Esophagus muscularis mucosa (tissue), 3 donors: Measurements from ENCODE around the gene HOXA10.

Experiments used
- POLR2A ChIP-seq: fragments of 450-650 bp; IDR thresholded peaks from one replicate; pipeline ENCODE4 v1.6.1; 2017; ENCODE audit warnings: antibody characterized with exemption, moderate library complexity, mild to moderate bottlenecking, low read depth
- TF ChIP-seq, protein P1 (sequence below), 3 experiments: fragments of 200-600 bp in 2 of 3; fragments of 450-650 bp in 1 of 3; sonication (generic) in 2 of 3; IDR thresholded peaks; one replicate each; pipeline ENCODE4 v1.5.1; 2017 to 2019; ENCODE audit warnings: antibody characterized with exemption in 3 of 3, mild to moderate bottlenecking in 2 of 3, moderate library complexity in 1 of 3

DNA sequence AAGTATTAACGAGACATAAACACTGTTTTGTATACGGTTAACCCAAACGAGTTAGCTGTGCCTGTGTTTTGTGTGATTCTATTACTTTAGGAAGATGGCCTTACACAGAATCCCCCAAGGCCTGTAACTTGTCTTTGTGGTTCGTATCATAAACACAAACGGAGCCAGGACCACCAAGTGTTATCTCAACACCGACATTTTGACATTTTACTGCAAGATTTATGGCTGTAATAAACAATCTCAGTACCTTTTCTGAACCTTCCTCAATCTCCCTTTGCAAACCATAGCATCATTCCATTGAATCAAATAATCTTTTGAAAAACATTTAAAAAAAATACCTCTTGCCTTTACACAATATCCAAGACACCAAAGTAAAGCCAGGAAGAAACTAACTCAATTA, 41.1 kb downstream of the HOXA10 start:
- no peak for TF ChIP-seq POLR2A
- TF ChIP-seq, protein P1, sequence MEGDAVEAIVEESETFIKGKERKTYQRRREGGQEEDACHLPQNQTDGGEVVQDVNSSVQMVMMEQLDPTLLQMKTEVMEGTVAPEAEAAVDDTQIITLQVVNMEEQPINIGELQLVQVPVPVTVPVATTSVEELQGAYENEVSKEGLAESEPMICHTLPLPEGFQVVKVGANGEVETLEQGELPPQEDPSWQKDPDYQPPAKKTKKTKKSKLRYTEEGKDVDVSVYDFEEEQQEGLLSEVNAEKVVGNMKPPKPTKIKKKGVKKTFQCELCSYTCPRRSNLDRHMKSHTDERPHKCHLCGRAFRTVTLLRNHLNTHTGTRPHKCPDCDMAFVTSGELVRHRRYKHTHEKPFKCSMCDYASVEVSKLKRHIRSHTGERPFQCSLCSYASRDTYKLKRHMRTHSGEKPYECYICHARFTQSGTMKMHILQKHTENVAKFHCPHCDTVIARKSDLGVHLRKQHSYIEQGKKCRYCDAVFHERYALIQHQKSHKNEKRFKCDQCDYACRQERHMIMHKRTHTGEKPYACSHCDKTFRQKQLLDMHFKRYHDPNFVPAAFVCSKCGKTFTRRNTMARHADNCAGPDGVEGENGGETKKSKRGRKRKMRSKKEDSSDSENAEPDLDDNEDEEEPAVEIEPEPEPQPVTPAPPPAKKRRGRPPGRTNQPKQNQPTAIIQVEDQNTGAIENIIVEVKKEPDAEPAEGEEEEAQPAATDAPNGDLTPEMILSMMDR (IDR thresholded peaks at IDR 0.05), result no peak
